Choroid plexus epithelial cell (primary cell): ENCODE measurements around the gene UBE2L6.
A peak's percentile ranks its signal among the peaks of the same experiment; 100 is the strongest.

ENCODE experiments used
- DNase-seq: peaks from one replicate; pipeline ENCODE4 v3.0.0-alpha.2; 2010; ENCODE audit warnings: low read depth
- H3K4me3 ChIP-seq: 2 replicates; pipeline ENCODE4 v1.5.1; 2011; ENCODE audit warnings: low read depth, mild to moderate bottlenecking, control low read depth, low read length, moderate library complexity
- CTCF ChIP-seq: conservative IDR thresholded peaks from 2 replicates; pipeline ENCODE4 v1.5.1; 2011; ENCODE audit warnings: low read depth, mild to moderate bottlenecking, control low read depth, inconsistent platforms, low read length, moderate library complexity

Gene UBE2L6

GRCh38 chr11:57567515-57568329 is at the start of gene UBE2L6:
UBE2L6 (minus strand) TSS chr11:57567672; CDS start chr11:57567611, 61 bp downstream.
- peak; percentile 30 for DNase-seq
- H3K4me3 ChIP-seq = peak within 1 kb of the TSS; percentile 88
- no peak for TF ChIP-seq CTCF

DNA sequence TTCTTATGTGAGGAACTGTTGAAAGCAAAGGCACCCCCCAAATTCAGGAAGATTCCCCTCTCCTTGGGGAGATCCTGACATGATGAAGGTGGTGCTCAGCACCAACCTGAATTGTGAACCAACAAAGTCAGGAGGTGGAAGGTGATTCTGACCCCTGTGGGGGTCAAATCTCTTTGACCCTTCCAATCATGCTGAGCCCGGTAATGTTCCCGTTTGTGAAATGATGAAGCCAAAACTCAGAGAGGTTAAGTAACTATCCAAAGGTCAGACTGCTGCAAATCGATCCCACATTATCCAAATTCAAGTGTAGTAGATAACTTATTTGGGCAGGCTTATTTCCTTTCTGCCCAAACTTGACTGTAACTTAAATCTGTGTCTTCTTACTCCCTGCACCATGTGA is 49.1 kb upstream of the UBE2L6 start:
- DNase-seq = no peak
- H3K4me3 ChIP-seq = no peak overlapping the region
- no peak for TF ChIP-seq CTCF

DNA sequence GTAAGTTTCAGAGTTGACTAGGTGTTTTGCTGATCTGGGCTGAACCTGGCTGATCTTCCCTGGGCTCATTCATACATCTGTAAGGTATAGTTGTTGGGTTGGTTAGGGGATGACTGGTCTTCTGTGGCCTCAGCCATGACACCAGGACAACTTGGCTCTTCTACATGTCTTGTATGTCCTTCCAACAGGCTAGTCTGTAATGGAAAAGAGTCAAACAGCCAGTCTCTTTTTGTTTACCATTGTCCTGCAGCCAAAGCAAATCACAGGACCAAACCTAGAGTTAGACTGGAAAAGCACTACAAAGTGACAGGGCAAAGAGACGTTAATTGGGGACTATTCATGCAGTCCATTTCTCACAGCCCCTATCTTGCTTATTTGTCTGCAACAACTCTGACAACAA is 47.8 kb upstream of the UBE2L6 start:
- no peak for TF ChIP-seq CTCF
- H3K4me3 ChIP-seq = no peak overlapping the region
- DNase-seq = no peak

- TF ChIP-seq CTCF = no peak
- no peak for DNase-seq
- no peak overlapping the region for H3K4me3 ChIP-seq
These were observed 46.8 kb upstream of the UBE2L6 start for GRCh38 chr11:57614234-57614772.

GRCh38 chr11:57610170-57610569 is 42.7 kb upstream of the UBE2L6 start:
- H3K4me3 ChIP-seq = no peak overlapping the region
- DNase-seq = no peak
- no peak for TF ChIP-seq CTCF

DNA sequence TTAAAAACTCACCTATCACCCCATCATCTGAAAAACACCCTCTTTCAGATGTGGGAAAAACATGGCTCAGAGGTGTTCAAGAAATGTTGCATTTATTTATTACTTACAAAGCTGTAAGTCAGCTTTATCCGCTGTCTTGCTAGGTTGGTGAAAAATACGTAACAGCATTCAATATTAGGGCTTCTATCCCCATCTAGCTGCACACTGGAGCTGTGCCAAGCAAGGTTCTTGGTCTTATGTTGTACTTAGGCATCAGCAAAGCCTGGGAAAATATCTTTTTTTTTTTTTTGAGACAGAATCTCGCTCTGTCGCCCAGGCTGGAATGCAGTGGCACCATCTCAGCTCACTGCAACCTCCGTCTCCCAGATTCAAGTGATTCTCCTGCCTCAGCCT is 37.6 kb upstream of the UBE2L6 start:
- H3K4me3 ChIP-seq = no peak overlapping the region
- no peak for DNase-seq
- no peak for TF ChIP-seq CTCF
